K562 (cell line): Measurements from ENCODE around the gene B9D2. TPM values are rescaled to one million over a fixed set of nuclear protein-coding genes. Genes with fewer than 3 reads are reported as not detected.
A peak's percentile ranks its signal among the peaks of the same experiment; 100 is the strongest.

ENCODE experiments used
- CREB1 ChIP-seq, 2 experiments: sonication (generic) in 1 of 2; formaldehyde crosslinking in 1 of 2; IDR thresholded peaks; 2 replicates each; pipeline versions ENCODE4 v1.6.1 to v1.8.0; 2012 to 2022; ENCODE audit warnings: inconsistent platforms in 1 of 2, mild to moderate bottlenecking in 1 of 2, missing genetic modification reagents in 1 of 2, moderate library complexity in 1 of 2
- DDX20 ChIP-seq: fragments of 450-650 bp; IDR thresholded peaks from 2 replicates; pipeline ENCODE4 v1.6.1; 2016; ENCODE audit warnings: missing genetic modification characterization, low read depth, mild to moderate bottlenecking, missing compliant biosample characterization, moderate library complexity
- E2F3 ChIP-seq: fragments of 250-450 bp; sonication (Bioruptor Pico); IDR thresholded peaks from 2 replicates; pipeline ENCODE4 v1.4.0; 2020; ENCODE audit warnings: mild to moderate bottlenecking
- FOXA1 ChIP-seq: fragments of 450-650 bp; IDR thresholded peaks from 2 replicates; pipeline ENCODE4 v1.6.1; 2016; ENCODE audit warnings: mild to moderate bottlenecking, borderline replicate concordance
- GTF2F1 ChIP-seq: IDR thresholded peaks from 2 replicates; pipeline ENCODE4 v1.6.1; 2011; ENCODE audit warnings: low read depth, low read length, improper control_type of control experiment
- HMG20A ChIP-seq: fragments of 450-650 bp; formaldehyde crosslinking; conservative IDR thresholded peaks from 2 replicates; pipeline ENCODE4 v1.4.0; 2020; ENCODE audit warnings: mild to moderate bottlenecking, mixed read lengths
- LCOR ChIP-seq: sonication (generic); formaldehyde crosslinking; IDR thresholded peaks from 2 replicates; pipeline ENCODE4 v1.8.0; 2022; ENCODE audit warnings: mild to moderate bottlenecking, missing genetic modification reagents
- MEF2A ChIP-seq: IDR thresholded peaks from 2 replicates; pipeline ENCODE4 v1.6.1; 2011; ENCODE audit warnings: low read depth, mild to moderate bottlenecking, low read length, moderate library complexity; ENCODE audit not compliant: control insufficient read depth
- MXD1 ChIP-seq: fragments of 250-450 bp; sonication (Bioruptor Pico); IDR thresholded peaks from 2 replicates; pipeline ENCODE4 v1.8.0; 2021; ENCODE audit warnings: borderline replicate concordance, mild to moderate bottlenecking, moderate library complexity; ENCODE audit not compliant: poor library complexity, severe bottlenecking
- POLR2G ChIP-seq: fragments of 200-400 bp; formaldehyde crosslinking; IDR thresholded peaks from 2 replicates; pipeline ENCODE4 v1.6.1; 2017; ENCODE audit warnings: low read depth, mild to moderate bottlenecking, antibody characterized with exemption, low read length, moderate library complexity
- RAD51 ChIP-seq: fragments of 450-650 bp; IDR thresholded peaks from 2 replicates; pipeline ENCODE4 v1.7.1; 2016; ENCODE audit warnings: low read depth, mild to moderate bottlenecking, borderline replicate concordance
- RBM15 ChIP-seq: fragments of 200-400 bp; formaldehyde crosslinking; IDR thresholded peaks from 2 replicates; pipeline ENCODE4 v1.6.1; 2018; ENCODE audit warnings: mild to moderate bottlenecking, low read length, moderate library complexity; ENCODE audit not compliant: insufficient read depth
- SMARCA4 ChIP-seq: fragments of 450-650 bp; IDR thresholded peaks from 2 replicates; pipeline ENCODE4 v1.6.1; 2016
- SP2 ChIP-seq: IDR thresholded peaks from 2 replicates; pipeline ENCODE4 v1.6.1; 2011; ENCODE audit warnings: mild to moderate bottlenecking, low read depth, low read length, moderate library complexity; ENCODE audit not compliant: poor library complexity, severe bottlenecking; ENCODE audit errors: extremely low read depth
- TAF9B ChIP-seq: fragments of 450-650 bp; IDR thresholded peaks from 2 replicates; pipeline ENCODE4 v1.6.1; 2018; ENCODE audit warnings: mild to moderate bottlenecking; ENCODE audit not compliant: partially characterized antibody
- ZFP91 ChIP-seq: sonication (generic); formaldehyde crosslinking; IDR thresholded peaks from 2 replicates; pipeline ENCODE4 v1.8.0; 2022; ENCODE audit warnings: mild to moderate bottlenecking, missing genetic modification reagents
- ZNF143 ChIP-seq: sonication (generic); formaldehyde crosslinking; IDR thresholded peaks from 2 replicates; pipeline ENCODE4 v1.9.0; 2022; ENCODE audit warnings: mild to moderate bottlenecking, missing genetic modification reagents
- ZNF175 ChIP-seq: fragments of 200-800 bp; sonication (Bioruptor generic); IDR thresholded peaks from 2 replicates; pipeline ENCODE4 v1.6.1; 2016; ENCODE audit warnings: low read depth, mild to moderate bottlenecking, missing genetic modification characterization, missing compliant biosample characterization
- ZNF263 ChIP-seq: sonication (generic); formaldehyde crosslinking; IDR thresholded peaks from 2 replicates; pipeline ENCODE4 v1.8.0; 2022; ENCODE audit warnings: mild to moderate bottlenecking, missing genetic modification reagents, borderline replicate concordance
- ZNF431 ChIP-seq: sonication (generic); formaldehyde crosslinking; IDR thresholded peaks from 2 replicates; pipeline ENCODE4 v1.8.0; 2022; ENCODE audit warnings: mild to moderate bottlenecking, missing genetic modification reagents
- ZNF551 ChIP-seq: fragments of 250-450 bp; sonication (Bioruptor Pico); IDR thresholded peaks from 2 replicates; pipeline ENCODE4 v1.5.0; 2021; ENCODE audit warnings: mild to moderate bottlenecking, moderate library complexity
- ZNF57 ChIP-seq: fragments of 450-650 bp; formaldehyde crosslinking; IDR thresholded peaks from 2 replicates; pipeline ENCODE4 v1.4.0; 2020; ENCODE audit warnings: mild to moderate bottlenecking, moderate library complexity
- ZNF707 ChIP-seq: fragments of 250-450 bp; sonication (Bioruptor Pico); conservative IDR thresholded peaks from 2 replicates; pipeline ENCODE4 v1.8.0; 2022; ENCODE audit warnings: inconsistent platforms, mild to moderate bottlenecking, moderate library complexity
- ZNF75A ChIP-seq: fragments of 450-650 bp; formaldehyde crosslinking; IDR thresholded peaks from 2 replicates; pipeline ENCODE4 v1.4.0; 2020; ENCODE audit warnings: mild to moderate bottlenecking
- polyA plus RNA-seq, 8 experiments: library from polyadenylated mRNA; depleted of rRNA in 4 of 8; stranded (reverse) in 5 of 8; unstranded in 3 of 8; fragments of >200 nt; fragmentation: Nextera tagmentation in 2 of 8; fragmentation: Illumina TruSeq in 1 of 8; extraction: Ambion mirVana in 2 of 8; extraction: Trizol in 1 of 8; gene quantifications; 2 replicates each; pipeline versions ENCODE4 v1.2.1 to v1.2.3, GENCODE V29; 2011 to 2014; ENCODE audit warnings: inconsistent platforms in 1 of 8, missing spikeins in 1 of 8
- total RNA-seq, 7 experiments: library from RNA; depleted of rRNA in 6 of 7; stranded (reverse); fragments of >200 nt in 6 of 7; fragmentation: Illumina TruSeq in 2 of 7; extraction: Trizol in 2 of 7; gene quantifications; 2 replicates each; pipeline versions ENCODE4 v1.2.1 to v1.2.3, GENCODE V29; 2011 to 2021; ENCODE audit warnings: low replicate concordance in 1 of 7
- TF ChIP-seq, protein P1 (sequence below): fragments of 450-650 bp; formaldehyde crosslinking; IDR thresholded peaks from 2 replicates; pipeline ENCODE4 v1.4.0; 2022; ENCODE audit warnings: missing genetic modification characterization

Gene B9D2
- total and polyA plus RNA-seq, 9 of the 15 experiments (the other 6 are each of a cell fraction or from before 2014, with no cell fraction given), result 0.83 to 6.9 (median 2.8) TPM

DNA sequence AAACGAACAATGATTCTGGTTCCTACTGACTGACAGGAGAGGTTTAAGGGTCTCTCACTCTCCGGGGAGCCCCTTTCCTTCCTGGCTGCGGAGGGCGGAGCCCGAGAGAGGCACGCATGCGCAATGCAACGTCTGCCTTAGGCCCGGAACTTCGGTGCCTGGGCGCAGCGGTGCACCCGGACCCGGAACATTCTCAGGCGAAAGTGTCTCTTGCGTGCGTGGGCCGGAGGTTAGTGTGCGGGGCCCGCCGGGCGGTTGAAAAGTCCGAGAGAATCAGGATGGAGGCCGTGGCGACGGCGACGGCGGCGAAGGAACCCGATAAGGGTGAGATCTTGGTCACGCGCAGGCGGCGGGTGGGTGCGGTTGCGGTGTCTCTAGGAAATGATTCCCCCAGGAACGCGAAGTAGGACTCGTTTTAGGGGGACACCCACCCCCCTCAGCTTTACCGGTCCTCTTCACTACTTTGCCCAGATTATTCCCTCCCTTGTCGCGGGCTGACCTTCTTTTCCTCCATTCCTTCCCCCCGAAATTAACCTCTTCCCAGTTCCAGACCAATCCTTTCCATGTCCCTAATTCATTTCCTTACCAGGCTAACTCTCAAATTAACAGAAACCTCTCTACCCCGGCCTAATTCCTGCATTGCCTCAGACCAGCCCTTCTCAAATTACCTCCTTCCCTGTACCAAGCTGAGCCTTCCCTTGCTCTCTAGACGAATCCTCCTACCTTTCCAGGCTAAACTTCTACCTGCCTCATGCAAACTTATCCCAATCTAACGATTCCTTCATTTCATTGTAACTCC, 53.7 kb downstream of the B9D2 start, which contains the start of gene CCDC97 (continued):
- TF ChIP-seq ZNF551 (CRISPR knock-in tag) (no peak), ZNF57 (CRISPR knock-in tag) (no peak), FOXA1 (no peak), GTF2F1 (no peak), LCOR (CRISPR knock-in tag) (peak; percentile 72; the same call in 1 of the 2 replicates), ZFP91 (CRISPR knock-in tag) (no peak), SP2 (no peak), CREB1 (IDR thresholded peaks at IDR 0.05) (no peak; the same call in 1 of the 2 replicates), CREB1 (CRISPR knock-in tag; IDR thresholded peaks at IDR 0.05) (peak; percentile 68), ZNF175 (CRISPR knock-in tag) (no peak), ZNF707 (CRISPR knock-in tag) (no peak), MXD1 (CRISPR knock-in tag) (peak; percentile 32), TAF9B (peak; percentile 87), ZNF143 (CRISPR knock-in tag) (no peak), POLR2G (peak; percentile 95), E2F3 (no peak; the same call in 1 of the 2 replicates), RAD51 (peak; percentile 55; the same call in 1 of the 2 replicates), ZNF431 (CRISPR knock-in tag) (peak; percentile 58; the same call in 1 of the 2 replicates), DDX20 (tag) (no peak), ZNF75A (no peak), MEF2A (no peak), ZNF263 (CRISPR knock-in tag) (peak; percentile 49; the same call in 1 of the 2 replicates), HMG20A (CRISPR knock-in tag) (no peak), RBM15 (no peak), SMARCA4 (no peak; the same call in 1 of the 2 replicates)
- TF ChIP-seq, protein P1, sequence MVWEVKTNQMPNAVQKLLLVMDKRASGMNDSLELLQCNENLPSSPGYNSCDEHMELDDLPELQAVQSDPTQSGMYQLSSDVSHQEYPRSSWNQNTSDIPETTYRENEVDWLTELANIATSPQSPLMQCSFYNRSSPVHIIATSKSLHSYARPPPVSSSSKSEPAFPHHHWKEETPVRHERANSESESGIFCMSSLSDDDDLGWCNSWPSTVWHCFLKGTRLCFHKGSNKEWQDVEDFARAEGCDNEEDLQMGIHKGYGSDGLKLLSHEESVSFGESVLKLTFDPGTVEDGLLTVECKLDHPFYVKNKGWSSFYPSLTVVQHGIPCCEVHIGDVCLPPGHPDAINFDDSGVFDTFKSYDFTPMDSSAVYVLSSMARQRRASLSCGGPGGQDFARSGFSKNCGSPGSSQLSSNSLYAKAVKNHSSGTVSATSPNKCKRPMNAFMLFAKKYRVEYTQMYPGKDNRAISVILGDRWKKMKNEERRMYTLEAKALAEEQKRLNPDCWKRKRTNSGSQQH (CRISPR knock-in tag), result peak; percentile 87
